ENCODE measurements around the gene CEACAM18. TPM values are rescaled to one million over a fixed set of nuclear protein-coding genes. Genes with fewer than 3 reads are reported as not detected.

Gene CEACAM18
- total RNA-seq, 1 donor from 2014 or later = not detected

GRCh38 chr19:51473009-51473707, 5.2 kb upstream of the CEACAM18 start:
- no peak overlapping the region for H3K27ac Mint-ChIP-seq
- H3K36me3 Mint-ChIP-seq (ENCODE audit: low read depth) = no peaks in the 10 kb centered on the region
- CTCF ChIA-PET = interaction anchor here (0.6 to 11.8 kb wide), 38 partner anchors 11 to 595 kb away, joined by 3 to 414 read pairs (median 4); partner anchors contain the start of genes SIGLEC10, SIGLEC6 and ZNF175

GRCh38 chr19:51476164-51476563, 2.2 kb upstream of the CEACAM18 start:
- ChIA-PET CTCF (interaction anchor here (2.0 to 11.8 kb wide), 2 partner anchors 40 to 182 kb away, joined by 4 to 414 read pairs; no protein-coding TSS in a partner anchor), POLR2A (no interaction called here)
- H3K27ac Mint-ChIP-seq = no peak overlapping the region
- no peaks in the 10 kb centered on the region for H3K36me3 Mint-ChIP-seq (ENCODE audit: low read depth)
- DNase-seq = no peak
- no peaks in the 10 kb centered on the region for H3K9me3 Mint-ChIP-seq
- no peak overlapping the region for H3K4me3 Mint-ChIP-seq
- peaks cover 10% of the 10 kb centered on the region for H3K4me1 Mint-ChIP-seq
- H3K27me3 Mint-ChIP-seq = peaks cover 20% of the 10 kb centered on the region
- no peak for ATAC-seq (ENCODE audit: low read depth)
- intact Hi-C loops (cut with micrococcal nuclease) = no loop called here
- TF ChIP-seq, protein P1, sequence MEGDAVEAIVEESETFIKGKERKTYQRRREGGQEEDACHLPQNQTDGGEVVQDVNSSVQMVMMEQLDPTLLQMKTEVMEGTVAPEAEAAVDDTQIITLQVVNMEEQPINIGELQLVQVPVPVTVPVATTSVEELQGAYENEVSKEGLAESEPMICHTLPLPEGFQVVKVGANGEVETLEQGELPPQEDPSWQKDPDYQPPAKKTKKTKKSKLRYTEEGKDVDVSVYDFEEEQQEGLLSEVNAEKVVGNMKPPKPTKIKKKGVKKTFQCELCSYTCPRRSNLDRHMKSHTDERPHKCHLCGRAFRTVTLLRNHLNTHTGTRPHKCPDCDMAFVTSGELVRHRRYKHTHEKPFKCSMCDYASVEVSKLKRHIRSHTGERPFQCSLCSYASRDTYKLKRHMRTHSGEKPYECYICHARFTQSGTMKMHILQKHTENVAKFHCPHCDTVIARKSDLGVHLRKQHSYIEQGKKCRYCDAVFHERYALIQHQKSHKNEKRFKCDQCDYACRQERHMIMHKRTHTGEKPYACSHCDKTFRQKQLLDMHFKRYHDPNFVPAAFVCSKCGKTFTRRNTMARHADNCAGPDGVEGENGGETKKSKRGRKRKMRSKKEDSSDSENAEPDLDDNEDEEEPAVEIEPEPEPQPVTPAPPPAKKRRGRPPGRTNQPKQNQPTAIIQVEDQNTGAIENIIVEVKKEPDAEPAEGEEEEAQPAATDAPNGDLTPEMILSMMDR (IDR thresholded peaks at IDR 0.05) = no peak

More at GRCh38 chr19:51473009-51473707, 5.2 kb upstream of the CEACAM18 start:
- DNase-seq = peak; percentile 56
- POLR2A ChIA-PET = interaction anchor here (0.8 to 0.9 kb wide), 2 partner anchors 52 to 184 kb away, joined by 3 read pairs; no protein-coding TSS in a partner anchor
- Mint-ChIP-seq H3K9me3 (no peaks in the 10 kb centered on the region), H3K4me1 (peaks cover 10% of the 10 kb centered on the region), H3K4me3 (no peak overlapping the region), H3K27me3 (peaks cover 5% of the 10 kb centered on the region)
- peak; percentile 67 for ATAC-seq (ENCODE audit: low read depth)
- intact Hi-C loops (cut with micrococcal nuclease) = loop anchor here (1.0 to 2.0 kb wide), 7 partner anchors 42 to 306 kb away; no protein-coding TSS in a partner anchor
- TF ChIP-seq, protein P1 (IDR thresholded peaks at IDR 0.05) = peak; percentile 40

- TF ChIP-seq, protein P1 (IDR thresholded peaks at IDR 0.05) = no peak
- Mint-ChIP-seq H3K9me3 (no peaks in the 10 kb centered on the region), H3K36me3 (ENCODE audit: low read depth) (no peaks in the 10 kb centered on the region), H3K27me3 (peaks cover 23% of the 10 kb centered on the region), H3K4me1 (peaks cover 10% of the 10 kb centered on the region), H3K27ac (no peak overlapping the region), H3K4me3 (no peak overlapping the region)
- intact Hi-C loops (cut with micrococcal nuclease) = no loop called here
- ATAC-seq (ENCODE audit: low read depth) (no peak), DNase-seq (no peak)
- ChIA-PET POLR2A (no interaction called here), CTCF (interaction anchor here (11.8 kb wide), 1 partner anchor 181 kb away, joined by 414 read pairs; no protein-coding TSS in a partner anchor)
Observed at GRCh38 chr19:51477344-51477743, 995 bp upstream of the CEACAM18 start.

DNA sequence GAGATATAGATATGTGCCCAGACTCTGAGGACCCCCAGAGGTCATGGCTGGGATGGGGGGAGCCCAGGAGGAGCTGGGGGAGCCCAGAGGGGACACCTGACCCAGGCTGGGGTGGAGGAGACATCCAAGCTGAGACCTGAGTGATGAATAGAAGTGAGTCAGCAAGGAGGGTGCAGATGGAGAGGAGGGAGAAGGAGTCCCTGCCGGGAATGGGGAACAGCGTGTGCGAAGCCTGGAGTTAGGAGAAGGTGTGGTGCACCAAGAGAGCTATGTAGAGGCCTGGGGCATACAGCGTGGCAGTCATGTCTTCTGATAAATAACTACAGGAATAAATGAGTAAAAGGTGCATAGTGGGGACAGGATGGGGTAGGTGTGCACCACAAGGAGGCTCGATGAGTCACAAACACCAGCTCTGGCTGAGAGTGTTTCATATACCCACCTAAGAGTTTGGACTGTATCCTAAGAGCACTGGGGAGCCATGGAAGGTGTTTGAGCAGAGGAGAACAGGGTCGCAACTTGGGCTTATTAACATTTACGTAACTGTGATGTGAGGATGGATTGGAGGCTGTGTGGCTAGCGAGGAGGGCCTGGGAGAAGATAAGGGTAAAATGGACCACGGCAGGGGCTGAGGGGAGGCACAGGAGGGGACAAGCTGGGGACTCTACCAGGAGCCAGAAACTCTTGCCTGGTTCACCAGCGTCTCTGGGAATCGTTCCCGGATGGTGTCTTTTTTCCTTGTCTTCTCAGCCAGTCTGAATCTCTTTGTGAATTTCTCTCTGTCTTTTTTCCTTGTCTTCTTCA, 1.4 kb downstream of the CEACAM18 start:
- TF ChIP-seq, protein P1 (IDR thresholded peaks at IDR 0.05) = no peak
- Mint-ChIP-seq H3K27me3 (peaks cover 30% of the 10 kb centered on the region), H3K4me3 (no peak overlapping the region), H3K36me3 (ENCODE audit: low read depth) (no peaks in the 10 kb centered on the region), H3K4me1 (peaks cover under 1% of the 10 kb centered on the region), H3K9me3 (no peaks in the 10 kb centered on the region), H3K27ac (no peak overlapping the region)
- CTCF ChIA-PET = interaction anchor here (1.3 kb wide), 1 partner anchor 177 kb away, joined by 3 read pairs; no protein-coding TSS in a partner anchor
- intact Hi-C loops (cut with micrococcal nuclease) = no loop called here
- POLR2A ChIA-PET = no interaction called here
- no peak for DNase-seq
- ATAC-seq (ENCODE audit: low read depth) = no peak

- CTCF ChIA-PET = no interaction called here
- Mint-ChIP-seq H3K27me3 (peaks cover 33% of the 10 kb centered on the region), H3K9me3 (no peaks in the 10 kb centered on the region), H3K36me3 (ENCODE audit: low read depth) (no peaks in the 10 kb centered on the region), H3K4me3 (no peak overlapping the region), H3K27ac (no peak overlapping the region), H3K4me1 (no peaks in the 10 kb centered on the region)
- POLR2A ChIA-PET = no interaction called here
- intact Hi-C loops (cut with micrococcal nuclease) = no loop called here
- TF ChIP-seq, protein P1 (IDR thresholded peaks at IDR 0.05) = no peak
- DNase-seq = no peak
- no peak for ATAC-seq (ENCODE audit: low read depth)
Observed at GRCh38 chr19:51480590-51480989, 2.3 kb downstream of the CEACAM18 start.

Data from activated B cell treated with CpG ODN at 0.5 μM for 24 hours (primary cell).